Activated T-cell treated with anti-CD3 and anti-CD28 coated beads, Interleukin-2, amount 50 U/mL, for 72 hours (primary cell): Measurements from ENCODE around the gene ESYT3. TPM values are rescaled to one million over a fixed set of nuclear protein-coding genes. Genes with fewer than 3 reads are reported as not detected.
"Not testable (repeated sequence)": the region's sequence is repeated elsewhere in the genome, so short reads cannot be mapped to it uniquely, and the experiment has no call there.

ENCODE experiments used
- ATAC-seq, 2 donors: fragments of 150-1000 bp; cut with Tn5 transposase; replicated peaks in 1 of 2; 2 replicates each; pipeline ENCODE4 v1.10.0; 2021; ENCODE audit warnings: moderate library complexity in 2 of 2, mild to moderate bottlenecking in 1 of 2
- DNase-seq, 2 donors: peaks; one replicate each; pipeline ENCODE4 v3.0.0; 2021 to 2022; ENCODE audit warnings: mixed read lengths in 1 of 2
- H3K27ac Mint-ChIP-seq: one replicate; pipeline ENCODE4 v1.8.0; 2022; ENCODE audit warnings: mild to moderate bottlenecking, moderate library complexity, mixed read lengths
- H3K27me3 Mint-ChIP-seq: one replicate; pipeline ENCODE4 v1.8.0; 2022; ENCODE audit warnings: low read depth, mixed read lengths
- H3K36me3 Mint-ChIP-seq, 2 donors: one replicate each; pipeline ENCODE4 v1.8.0; 2022; ENCODE audit warnings: mixed read lengths in 2 of 2, mild to moderate bottlenecking in 1 of 2; ENCODE audit not compliant: insufficient read depth in 2 of 2
- H3K4me1 Mint-ChIP-seq: one replicate; pipeline ENCODE4 v1.8.0; 2022; ENCODE audit warnings: low read depth, mixed read lengths
- H3K4me3 Mint-ChIP-seq, 2 donors: one replicate each; pipeline ENCODE4 v1.8.0; 2022; ENCODE audit warnings: mild to moderate bottlenecking in 2 of 2, mixed read lengths in 2 of 2, moderate library complexity in 2 of 2
- H3K9me3 Mint-ChIP-seq, 2 donors: one replicate each; pipeline ENCODE4 v1.8.0; 2022; ENCODE audit warnings: mixed read lengths in 2 of 2
- total RNA-seq, 2 donors: library from RNA; stranded (reverse); gene quantifications; one replicate each; pipeline ENCODE4 v1.2.3, GENCODE V29; 2022

Gene ESYT3
- total RNA-seq, 2 donors from 2014 or later: 0.22 to 1.1 TPM

GRCh38 chr3:138424323-138424722 is 10.1 kb upstream of the ESYT3 start:
- Mint-ChIP-seq H3K27ac (no peak overlapping the region), H3K36me3 (no peaks in the 10 kb centered on the region)
- DNase-seq: no peak

DNA sequence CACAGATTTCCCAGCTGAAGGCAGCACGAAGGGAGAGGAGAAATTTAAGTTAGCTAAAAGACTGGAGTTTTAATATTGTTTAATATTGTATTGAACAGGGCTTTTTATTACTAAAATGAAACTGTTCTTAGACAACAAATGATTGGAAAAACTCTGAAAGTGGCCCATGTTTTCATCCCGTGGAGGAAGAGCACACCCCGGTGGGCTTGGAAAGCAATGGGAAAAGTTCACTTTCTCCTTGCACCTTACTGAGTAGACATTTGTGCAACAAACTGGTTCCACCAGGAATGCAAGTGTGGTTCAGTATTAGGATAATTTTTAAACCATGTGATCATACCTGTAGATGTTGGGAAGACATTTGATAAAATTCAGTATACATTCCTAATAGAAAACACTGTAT is 8.2 kb upstream of the ESYT3 start:
- H3K9me3 Mint-ChIP-seq: peaks cover 0 to 2% of the 10 kb centered on the region in 2 donors
- no peak overlapping the region for H3K4me3 Mint-ChIP-seq
- no peak overlapping the region for H3K27ac Mint-ChIP-seq
- peaks cover 3% of the 10 kb centered on the region for H3K27me3 Mint-ChIP-seq
- H3K4me1 Mint-ChIP-seq: no peaks in the 10 kb centered on the region
- H3K36me3 Mint-ChIP-seq: no peaks in the 10 kb centered on the region
- no peak for DNase-seq
- ATAC-seq: no peak

More at GRCh38 chr3:138424323-138424722, 10.1 kb upstream of the ESYT3 start:
- Mint-ChIP-seq H3K9me3 (peaks cover 0 to 2% of the 10 kb centered on the region in 2 donors), H3K27me3 (no peaks in the 10 kb centered on the region), H3K4me1 (no peaks in the 10 kb centered on the region), H3K4me3 (no peak overlapping the region)
- no peak for ATAC-seq

- not testable (repeated sequence) for H3K9me3 Mint-ChIP-seq, H3K36me3 Mint-ChIP-seq
Measured at GRCh38 chr3:138426754-138427153, 7.7 kb upstream of the ESYT3 start.

GRCh38 chr3:138429665-138430064 is 4.8 kb upstream of the ESYT3 start:
- peaks cover 6% of the 10 kb centered on the region for H3K4me1 Mint-ChIP-seq
- ATAC-seq: no peak
- H3K27ac Mint-ChIP-seq: no peak overlapping the region
- H3K36me3 Mint-ChIP-seq: no peaks in the 10 kb centered on the region
- no peak for DNase-seq
- no peak overlapping the region for H3K4me3 Mint-ChIP-seq
- no peaks in the 10 kb centered on the region for H3K9me3 Mint-ChIP-seq
- H3K27me3 Mint-ChIP-seq: peaks cover 31% of the 10 kb centered on the region

More at GRCh38 chr3:138426754-138427153, 7.7 kb upstream of the ESYT3 start:
- DNase-seq, H3K4me1 Mint-ChIP-seq, H3K27me3 Mint-ChIP-seq, ATAC-seq, H3K4me3 Mint-ChIP-seq, H3K27ac Mint-ChIP-seq: not testable (repeated sequence)

DNA sequence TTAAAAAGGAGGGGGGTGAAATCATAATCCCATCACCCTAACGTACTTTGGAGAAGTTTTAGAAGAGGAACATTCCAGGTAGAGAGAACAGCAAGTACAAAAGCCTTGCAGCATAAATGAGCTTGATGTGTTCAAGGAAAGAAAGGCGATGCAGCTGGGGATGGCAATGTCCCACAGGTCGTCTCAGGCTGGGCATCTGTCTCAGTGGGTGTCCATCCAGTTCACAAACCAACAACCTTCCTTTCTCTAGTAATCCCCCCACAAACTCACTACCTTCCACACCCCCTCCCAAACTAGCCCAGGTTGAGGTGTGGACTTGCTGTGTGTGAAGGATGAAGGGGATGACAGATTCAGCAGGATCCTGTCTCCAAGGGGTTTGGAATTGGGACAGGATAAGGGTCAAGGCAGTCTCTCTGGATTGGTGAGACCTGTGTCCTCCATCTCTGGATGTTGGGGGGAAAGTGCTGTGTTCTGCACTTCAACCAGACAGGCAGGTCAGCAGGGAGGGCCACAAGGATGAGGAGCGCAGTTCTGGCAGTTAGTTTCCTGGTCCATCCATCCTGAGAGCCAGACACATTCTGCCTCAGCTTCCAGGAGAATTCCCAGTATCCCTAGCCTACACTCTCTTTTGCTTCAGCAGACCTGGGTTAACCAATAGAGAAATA is 1.7 kb upstream of the ESYT3 start:
- Mint-ChIP-seq H3K4me3 (no peak overlapping the region), H3K4me1 (peaks cover 6% of the 10 kb centered on the region), H3K27ac (no peak overlapping the region), H3K9me3 (no peaks in the 10 kb centered on the region), H3K27me3 (peaks cover 53% of the 10 kb centered on the region), H3K36me3 (no peaks in the 10 kb centered on the region)
- DNase-seq (no peak), ATAC-seq (no peak)

DNA sequence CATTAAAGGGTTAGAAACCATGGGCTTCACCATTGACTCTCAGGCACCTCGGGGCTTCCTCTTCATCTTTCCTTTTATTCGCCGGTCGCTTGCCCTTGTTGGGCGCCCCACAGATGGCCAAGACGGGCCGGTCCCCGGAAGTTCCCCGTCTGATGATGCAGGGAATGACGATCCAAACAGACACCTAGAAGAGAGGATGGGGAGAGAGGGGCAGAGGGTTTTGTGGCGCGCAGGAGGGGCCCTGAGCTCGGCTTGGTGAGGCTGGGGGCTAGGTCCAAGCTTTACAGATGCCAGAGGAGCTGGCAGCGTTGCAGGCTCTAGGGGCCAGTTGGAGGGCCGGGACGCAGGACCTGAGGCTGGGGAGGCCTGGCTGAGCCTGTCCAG is 532 bp upstream of the ESYT3 start:
- H3K9me3 Mint-ChIP-seq: no peaks in the 10 kb centered on the region
- H3K27me3 Mint-ChIP-seq: peaks cover 55% of the 10 kb centered on the region
- H3K4me1 Mint-ChIP-seq: peaks cover 6% of the 10 kb centered on the region
- peak overlapping the region; percentile 59 for H3K27ac Mint-ChIP-seq
- DNase-seq (no peak), ATAC-seq (no peak)
- peak overlapping the region; percentile 87 to 89 for H3K4me3 Mint-ChIP-seq
- H3K36me3 Mint-ChIP-seq: no peaks in the 10 kb centered on the region

DNA sequence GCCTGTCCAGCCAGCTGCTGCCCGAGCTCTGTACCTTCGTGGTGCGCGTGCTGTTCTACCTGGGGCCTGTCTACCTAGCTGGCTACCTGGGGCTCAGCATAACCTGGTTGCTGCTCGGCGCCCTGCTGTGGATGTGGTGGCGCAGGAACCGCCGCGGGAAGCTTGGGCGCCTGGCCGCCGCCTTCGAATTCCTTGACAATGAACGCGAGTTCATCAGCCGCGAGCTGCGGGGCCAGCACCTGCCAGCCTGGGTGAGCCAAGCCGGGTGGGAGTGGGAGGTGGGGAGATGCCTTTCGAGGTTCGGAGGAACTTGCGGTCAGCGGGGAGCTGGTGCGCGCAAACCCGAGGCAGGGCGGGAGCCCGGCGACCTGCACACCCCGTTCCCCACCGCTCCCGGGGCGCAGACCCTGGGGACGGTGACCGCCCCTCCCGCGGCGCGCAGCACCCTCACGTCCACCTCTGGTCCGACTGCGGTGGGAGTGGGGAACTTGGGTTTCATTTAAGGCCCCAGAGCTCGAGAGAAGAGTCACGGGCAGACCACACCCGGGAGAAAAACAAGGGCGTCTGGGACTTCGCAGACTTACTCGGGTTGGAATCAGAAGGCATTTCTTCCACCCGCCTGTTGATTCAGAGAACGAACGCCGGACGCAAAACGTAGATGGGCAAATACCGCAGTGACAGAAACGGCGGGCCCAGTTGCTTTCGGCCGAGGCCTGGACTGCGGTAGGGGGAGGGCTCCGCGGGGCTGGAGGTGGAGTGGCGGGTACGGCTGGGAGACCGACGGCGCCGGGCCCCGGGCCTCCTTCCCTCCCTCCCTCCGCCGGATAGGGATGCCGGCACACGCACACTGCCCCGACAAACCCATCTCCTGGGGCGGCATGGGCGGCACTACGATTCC is 708 bp downstream of the ESYT3 start:
- Mint-ChIP-seq H3K27me3 (peaks cover 55% of the 10 kb centered on the region), H3K9me3 (no peaks in the 10 kb centered on the region), H3K4me1 (peaks cover 6% of the 10 kb centered on the region), H3K4me3 (peak overlapping the region; percentile 61 to 67), H3K27ac (no peak overlapping the region), H3K36me3 (no peaks in the 10 kb centered on the region)
- DNase-seq (peak; percentile 8 to 12), ATAC-seq (peak; percentile 11 to 18)

GRCh38 chr3:138435840-138436239 is 1.4 kb downstream of the ESYT3 start:
- Mint-ChIP-seq H3K36me3 (no peaks in the 10 kb centered on the region), H3K4me3 (peak overlapping the region; percentile 23 to 27), H3K4me1 (peaks cover 6% of the 10 kb centered on the region), H3K9me3 (no peaks in the 10 kb centered on the region), H3K27me3 (peaks cover 55% of the 10 kb centered on the region), H3K27ac (no peak overlapping the region)
- no peak for DNase-seq
- ATAC-seq: no peak

GRCh38 chr3:138437281-138437680 is 2.9 kb downstream of the ESYT3 start:
- no peaks in the 10 kb centered on the region for H3K9me3 Mint-ChIP-seq
- peaks cover 42% of the 10 kb centered on the region for H3K27me3 Mint-ChIP-seq
- peaks cover 6% of the 10 kb centered on the region for H3K4me1 Mint-ChIP-seq
- H3K4me3 Mint-ChIP-seq: no peak overlapping the region
- DNase-seq: no peak
- no peaks in the 10 kb centered on the region for H3K36me3 Mint-ChIP-seq
- H3K27ac Mint-ChIP-seq: no peak overlapping the region
- ATAC-seq: no peak

DNA sequence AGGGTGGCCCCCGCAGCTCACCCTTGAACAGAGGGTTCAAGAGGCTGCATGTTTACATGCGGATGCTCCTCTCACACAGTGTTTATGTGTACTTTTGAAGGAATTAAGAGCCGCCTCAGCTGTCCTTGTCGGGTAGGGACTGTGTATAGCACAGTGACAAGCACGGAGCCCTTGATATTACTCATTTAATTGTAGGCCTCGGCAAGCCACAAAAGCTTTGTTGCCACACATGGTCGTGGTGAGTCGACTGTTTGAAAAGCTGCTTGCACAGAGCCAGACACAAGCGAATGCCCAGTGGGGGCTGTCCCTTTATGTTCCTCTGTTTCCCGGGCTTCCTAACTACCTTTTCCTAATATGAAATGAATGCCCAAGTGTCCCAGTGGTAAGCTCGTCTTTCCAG is 4.5 kb downstream of the ESYT3 start:
- no peak for DNase-seq
- Mint-ChIP-seq H3K4me1 (peaks cover 3% of the 10 kb centered on the region), H3K36me3 (no peaks in the 10 kb centered on the region), H3K27ac (no peak overlapping the region), H3K27me3 (peaks cover 28% of the 10 kb centered on the region), H3K9me3 (no peaks in the 10 kb centered on the region), H3K4me3 (no peak overlapping the region)
- ATAC-seq: no peak

DNA sequence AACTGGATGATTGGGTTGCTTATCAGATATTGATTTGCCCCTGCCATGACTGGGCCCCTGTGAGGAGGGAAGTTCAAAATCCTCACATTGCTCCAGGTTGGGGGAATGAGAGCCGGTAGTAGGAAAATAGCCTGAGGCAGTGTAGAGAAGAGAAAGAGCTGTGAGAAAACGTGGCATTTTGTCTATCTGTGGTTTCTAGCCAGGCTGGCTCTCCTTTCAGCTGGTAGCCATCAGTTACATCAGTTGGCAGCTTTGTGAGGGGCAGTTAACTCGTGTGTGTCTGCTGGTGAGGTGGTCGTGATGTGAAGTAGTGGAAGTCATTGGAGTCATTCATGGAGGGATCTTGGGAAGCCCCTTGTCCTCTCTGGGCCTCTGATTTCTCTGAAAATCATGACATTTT is 5.2 kb downstream of the ESYT3 start:
- ATAC-seq (no peak), DNase-seq (no peak)
- H3K4me1 Mint-ChIP-seq: no peaks in the 10 kb centered on the region
- H3K27me3 Mint-ChIP-seq: peaks cover 24% of the 10 kb centered on the region
- no peak overlapping the region for H3K4me3 Mint-ChIP-seq
- no peak overlapping the region for H3K27ac Mint-ChIP-seq
- no peaks in the 10 kb centered on the region for H3K36me3 Mint-ChIP-seq
- no peaks in the 10 kb centered on the region for H3K9me3 Mint-ChIP-seq

DNA sequence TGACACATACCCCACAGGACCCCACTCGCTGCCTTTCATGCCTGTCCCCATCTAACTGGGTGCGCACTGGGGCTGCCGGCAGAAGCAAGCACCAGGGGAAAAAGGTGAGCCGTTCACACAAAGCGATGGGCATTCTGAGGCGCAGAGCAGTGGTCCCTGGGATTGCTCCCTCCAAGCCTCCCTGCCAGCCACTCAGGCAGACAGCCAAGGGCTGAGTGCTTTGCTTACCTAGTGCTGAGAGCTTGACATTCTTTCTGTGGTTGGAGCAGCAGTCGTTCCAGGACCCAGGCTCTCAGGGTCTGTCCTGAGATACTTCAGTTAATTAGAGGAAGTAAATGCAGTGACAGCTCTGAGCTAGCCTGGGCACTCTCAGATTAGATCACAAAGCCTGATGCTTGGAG is 5.7 kb downstream of the ESYT3 start:
- no peaks in the 10 kb centered on the region for H3K9me3 Mint-ChIP-seq
- no peaks in the 10 kb centered on the region for H3K36me3 Mint-ChIP-seq
- H3K4me3 Mint-ChIP-seq: no peak overlapping the region
- peaks cover 24% of the 10 kb centered on the region for H3K27me3 Mint-ChIP-seq
- no peak for DNase-seq
- H3K4me1 Mint-ChIP-seq: no peaks in the 10 kb centered on the region
- H3K27ac Mint-ChIP-seq: no peak overlapping the region
- ATAC-seq: no peak

DNA sequence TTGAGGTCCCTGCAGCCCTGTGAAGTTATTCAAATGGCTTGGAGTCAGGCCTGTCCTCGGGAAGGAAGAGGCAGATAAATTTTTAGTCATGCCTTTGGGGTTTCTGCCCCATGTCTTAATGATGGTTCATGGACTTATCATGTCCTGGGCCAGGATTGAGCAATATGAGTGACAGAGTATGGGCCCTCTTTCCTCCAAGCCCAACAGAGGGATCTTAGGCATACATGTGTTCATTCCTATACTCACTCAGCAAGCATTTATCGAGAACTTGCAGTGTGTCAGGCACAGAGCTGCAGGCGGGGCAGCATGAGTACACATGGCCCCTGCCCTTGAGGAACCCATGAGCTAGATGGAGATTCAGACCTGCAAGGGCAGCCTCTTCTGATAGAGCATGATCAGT is 6.2 kb downstream of the ESYT3 start:
- no peak for ATAC-seq
- Mint-ChIP-seq H3K9me3 (no peaks in the 10 kb centered on the region), H3K36me3 (no peaks in the 10 kb centered on the region), H3K27me3 (peaks cover 24% of the 10 kb centered on the region), H3K4me3 (no peak overlapping the region), H3K27ac (no peak overlapping the region), H3K4me1 (no peaks in the 10 kb centered on the region)
- no peak for DNase-seq
